OCI-LY3 (cell line): ENCODE results near the gene SLC36A1.

Experiments
- EZH2phosphoT487 ChIP-seq: fragments of 200-600 bp; shearing (Covaris generic); IDR thresholded peaks from 2 replicates; pipeline ENCODE4 v1.6.1; 2018; ENCODE audit warnings: antibody characterized with exemption, mixed run types, low read depth
- TF ChIP-seq, protein P1 (sequence below): fragments of 200-600, 300-600 bp; sonication (generic); IDR thresholded peaks from 2 replicates; pipeline ENCODE4 v1.5.1; 2014; ENCODE audit warnings: antibody characterized with exemption, low read length, low read depth

DNA sequence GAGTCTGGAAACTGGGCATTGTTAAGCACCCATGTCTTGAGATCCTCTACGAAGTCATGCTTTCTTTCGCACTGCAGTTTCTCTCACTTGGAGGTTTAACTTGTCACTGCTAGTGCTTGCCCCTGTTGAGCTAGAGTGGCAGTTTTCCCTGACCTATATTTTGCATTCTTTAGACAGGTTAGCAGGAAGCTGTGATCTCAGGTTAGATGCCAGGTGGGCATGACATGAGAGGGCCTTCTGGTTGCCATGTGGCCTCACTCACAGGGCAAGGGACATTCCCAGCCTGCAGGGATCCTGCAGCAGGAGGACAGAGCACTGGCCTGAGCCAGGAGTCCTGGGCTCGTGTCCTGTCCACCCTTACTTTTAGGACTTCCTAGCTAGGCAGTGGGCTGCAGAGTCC is 28.6 kb downstream of the SLC36A1 start:
- TF ChIP-seq, protein P1, sequence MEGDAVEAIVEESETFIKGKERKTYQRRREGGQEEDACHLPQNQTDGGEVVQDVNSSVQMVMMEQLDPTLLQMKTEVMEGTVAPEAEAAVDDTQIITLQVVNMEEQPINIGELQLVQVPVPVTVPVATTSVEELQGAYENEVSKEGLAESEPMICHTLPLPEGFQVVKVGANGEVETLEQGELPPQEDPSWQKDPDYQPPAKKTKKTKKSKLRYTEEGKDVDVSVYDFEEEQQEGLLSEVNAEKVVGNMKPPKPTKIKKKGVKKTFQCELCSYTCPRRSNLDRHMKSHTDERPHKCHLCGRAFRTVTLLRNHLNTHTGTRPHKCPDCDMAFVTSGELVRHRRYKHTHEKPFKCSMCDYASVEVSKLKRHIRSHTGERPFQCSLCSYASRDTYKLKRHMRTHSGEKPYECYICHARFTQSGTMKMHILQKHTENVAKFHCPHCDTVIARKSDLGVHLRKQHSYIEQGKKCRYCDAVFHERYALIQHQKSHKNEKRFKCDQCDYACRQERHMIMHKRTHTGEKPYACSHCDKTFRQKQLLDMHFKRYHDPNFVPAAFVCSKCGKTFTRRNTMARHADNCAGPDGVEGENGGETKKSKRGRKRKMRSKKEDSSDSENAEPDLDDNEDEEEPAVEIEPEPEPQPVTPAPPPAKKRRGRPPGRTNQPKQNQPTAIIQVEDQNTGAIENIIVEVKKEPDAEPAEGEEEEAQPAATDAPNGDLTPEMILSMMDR = no peak
- no peak for TF ChIP-seq EZH2phosphoT487
